ENCODE data around the gene CEP112.

- TF ChIP-seq, protein P1, sequence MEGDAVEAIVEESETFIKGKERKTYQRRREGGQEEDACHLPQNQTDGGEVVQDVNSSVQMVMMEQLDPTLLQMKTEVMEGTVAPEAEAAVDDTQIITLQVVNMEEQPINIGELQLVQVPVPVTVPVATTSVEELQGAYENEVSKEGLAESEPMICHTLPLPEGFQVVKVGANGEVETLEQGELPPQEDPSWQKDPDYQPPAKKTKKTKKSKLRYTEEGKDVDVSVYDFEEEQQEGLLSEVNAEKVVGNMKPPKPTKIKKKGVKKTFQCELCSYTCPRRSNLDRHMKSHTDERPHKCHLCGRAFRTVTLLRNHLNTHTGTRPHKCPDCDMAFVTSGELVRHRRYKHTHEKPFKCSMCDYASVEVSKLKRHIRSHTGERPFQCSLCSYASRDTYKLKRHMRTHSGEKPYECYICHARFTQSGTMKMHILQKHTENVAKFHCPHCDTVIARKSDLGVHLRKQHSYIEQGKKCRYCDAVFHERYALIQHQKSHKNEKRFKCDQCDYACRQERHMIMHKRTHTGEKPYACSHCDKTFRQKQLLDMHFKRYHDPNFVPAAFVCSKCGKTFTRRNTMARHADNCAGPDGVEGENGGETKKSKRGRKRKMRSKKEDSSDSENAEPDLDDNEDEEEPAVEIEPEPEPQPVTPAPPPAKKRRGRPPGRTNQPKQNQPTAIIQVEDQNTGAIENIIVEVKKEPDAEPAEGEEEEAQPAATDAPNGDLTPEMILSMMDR (conservative IDR thresholded peaks at IDR 0.05 in 1 of 2, IDR thresholded peaks at IDR 0.05 in 1 of 2; ENCODE audit: low read depth in 1 of 2, low read length in 2 of 2) = no peak
- no peak for TF ChIP-seq EZH2 (IDR thresholded peaks at IDR 0.05; ENCODE audit: low read length, missing control alignments)
Observed at GRCh38 chr17:66056148-66056547, 135.8 kb downstream of the CEP112 start.

Measured in fibroblast of lung (primary cell).